KG1 (cell line): ENCODE data around the gene TACC2.

Source experiments
- DNase-seq: peaks from one replicate; lab custom pipeline; 2025; lab: John Stamatoyannopoulos, UW

Gene TACC2

GRCh38 chr10:122121059-122121458, 132.1 kb downstream of the TACC2 start:
- DNase-seq, result no peak

GRCh38 chr10:122122493-122122892, 133.5 kb downstream of the TACC2 start:
- no peak for DNase-seq

- no peak for DNase-seq
Observed at GRCh38 chr10:122123186-122123585, 134.2 kb downstream of the TACC2 start.

- DNase-seq, result no peak
Observed at GRCh38 chr10:122124342-122124741, 135.4 kb downstream of the TACC2 start.

- no peak for DNase-seq
Observed at GRCh38 chr10:122124808-122125207, 135.8 kb downstream of the TACC2 start.

GRCh38 chr10:122126763-122127659, 138.0 kb downstream of the TACC2 start:
- DNase-seq, result no peak

GRCh38 chr10:122127943-122128342, 139.0 kb downstream of the TACC2 start:
- DNase-seq, result no peak

- no peak for DNase-seq
Observed at GRCh38 chr10:122128357-122128756, 139.4 kb downstream of the TACC2 start.

- DNase-seq, result no peak
Observed at GRCh38 chr10:122130474-122131110, 141.6 kb downstream of the TACC2 start.

GRCh38 chr10:122132331-122132755, 143.4 kb downstream of the TACC2 start:
- DNase-seq, result no peak

GRCh38 chr10:122132882-122133565, 144.1 kb downstream of the TACC2 start:
- DNase-seq, result no peak

GRCh38 chr10:122135251-122136025, 146.5 kb downstream of the TACC2 start:
- DNase-seq, result no peak

GRCh38 chr10:122138831-122139625, 150.1 kb downstream of the TACC2 start:
- DNase-seq, result no peak

GRCh38 chr10:122139627-122140170, 150.7 kb downstream of the TACC2 start:
- no peak for DNase-seq

- DNase-seq, result no peak
Observed at GRCh38 chr10:122140461-122140902, 151.5 kb downstream of the TACC2 start.

- no peak for DNase-seq
Observed at GRCh38 chr10:122140941-122141623, 152.1 kb downstream of the TACC2 start.

- DNase-seq, result no peak
Observed at GRCh38 chr10:122141821-122142640, 153.1 kb downstream of the TACC2 start.

- DNase-seq, result no peak
Observed at GRCh38 chr10:122142641-122143237, 153.8 kb downstream of the TACC2 start.
